ENCODE data around the gene MASTL.

DNA sequence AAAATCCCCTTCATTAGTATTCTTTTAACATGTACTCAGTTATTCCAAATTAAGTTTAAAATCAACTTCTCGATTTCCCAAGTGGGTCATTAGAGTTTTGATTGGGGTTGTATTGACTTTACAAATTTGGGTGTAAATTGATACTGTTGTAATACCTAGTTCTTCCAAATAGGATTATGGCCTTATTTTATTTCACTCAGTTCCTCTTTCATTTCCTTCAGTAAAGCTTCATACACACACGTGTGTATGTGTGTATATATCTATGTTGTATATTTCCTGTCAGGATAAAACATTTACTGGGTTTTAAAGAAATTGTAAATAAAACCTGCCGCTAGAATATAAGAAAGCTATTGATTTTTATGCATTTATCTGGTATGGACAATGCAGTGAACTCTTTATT lies 16.9 kb upstream of the MASTL start:
- no peak for TF ChIP-seq TCF12 (IDR thresholded peaks at IDR 0.05)
- TF ChIP-seq, protein P1, sequence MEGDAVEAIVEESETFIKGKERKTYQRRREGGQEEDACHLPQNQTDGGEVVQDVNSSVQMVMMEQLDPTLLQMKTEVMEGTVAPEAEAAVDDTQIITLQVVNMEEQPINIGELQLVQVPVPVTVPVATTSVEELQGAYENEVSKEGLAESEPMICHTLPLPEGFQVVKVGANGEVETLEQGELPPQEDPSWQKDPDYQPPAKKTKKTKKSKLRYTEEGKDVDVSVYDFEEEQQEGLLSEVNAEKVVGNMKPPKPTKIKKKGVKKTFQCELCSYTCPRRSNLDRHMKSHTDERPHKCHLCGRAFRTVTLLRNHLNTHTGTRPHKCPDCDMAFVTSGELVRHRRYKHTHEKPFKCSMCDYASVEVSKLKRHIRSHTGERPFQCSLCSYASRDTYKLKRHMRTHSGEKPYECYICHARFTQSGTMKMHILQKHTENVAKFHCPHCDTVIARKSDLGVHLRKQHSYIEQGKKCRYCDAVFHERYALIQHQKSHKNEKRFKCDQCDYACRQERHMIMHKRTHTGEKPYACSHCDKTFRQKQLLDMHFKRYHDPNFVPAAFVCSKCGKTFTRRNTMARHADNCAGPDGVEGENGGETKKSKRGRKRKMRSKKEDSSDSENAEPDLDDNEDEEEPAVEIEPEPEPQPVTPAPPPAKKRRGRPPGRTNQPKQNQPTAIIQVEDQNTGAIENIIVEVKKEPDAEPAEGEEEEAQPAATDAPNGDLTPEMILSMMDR (IDR thresholded peaks at IDR 0.05) = no peak
- no peak for TF ChIP-seq POLR2AphosphoS5 (IDR thresholded peaks at IDR 0.05; ENCODE audit: low read depth, low read length)
- TF ChIP-seq, protein P2, sequence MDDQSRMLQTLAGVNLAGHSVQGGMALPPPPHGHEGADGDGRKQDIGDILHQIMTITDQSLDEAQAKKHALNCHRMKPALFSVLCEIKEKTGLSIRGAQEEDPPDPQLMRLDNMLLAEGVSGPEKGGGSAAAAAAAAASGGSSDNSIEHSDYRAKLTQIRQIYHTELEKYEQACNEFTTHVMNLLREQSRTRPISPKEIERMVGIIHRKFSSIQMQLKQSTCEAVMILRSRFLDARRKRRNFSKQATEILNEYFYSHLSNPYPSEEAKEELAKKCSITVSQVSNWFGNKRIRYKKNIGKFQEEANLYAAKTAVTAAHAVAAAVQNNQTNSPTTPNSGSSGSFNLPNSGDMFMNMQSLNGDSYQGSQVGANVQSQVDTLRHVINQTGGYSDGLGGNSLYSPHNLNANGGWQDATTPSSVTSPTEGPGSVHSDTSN (IDR thresholded peaks at IDR 0.05) = no peak
- TF ChIP-seq, protein P3, sequence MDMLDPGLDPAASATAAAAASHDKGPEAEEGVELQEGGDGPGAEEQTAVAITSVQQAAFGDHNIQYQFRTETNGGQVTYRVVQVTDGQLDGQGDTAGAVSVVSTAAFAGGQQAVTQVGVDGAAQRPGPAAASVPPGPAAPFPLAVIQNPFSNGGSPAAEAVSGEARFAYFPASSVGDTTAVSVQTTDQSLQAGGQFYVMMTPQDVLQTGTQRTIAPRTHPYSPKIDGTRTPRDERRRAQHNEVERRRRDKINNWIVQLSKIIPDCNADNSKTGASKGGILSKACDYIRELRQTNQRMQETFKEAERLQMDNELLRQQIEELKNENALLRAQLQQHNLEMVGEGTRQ (IDR thresholded peaks at IDR 0.05; ENCODE audit: borderline replicate concordance, low read depth, low read length) = no peak
- no peak for TF ChIP-seq RAD21 (IDR thresholded peaks at IDR 0.05; ENCODE audit: low read length)

Data from SK-N-SH (cell line).